HepG2 (cell line): ENCODE measurements around the gene PLPPR3. TPM values are rescaled to one million over a fixed set of nuclear protein-coding genes. Genes with fewer than 3 reads are reported as not detected.
A peak's percentile ranks its signal among the peaks of the same experiment; 100 is the strongest.

Experiments
- CAMTA2 ChIP-seq: sonication (generic); formaldehyde crosslinking; IDR thresholded peaks from 2 replicates; pipeline ENCODE4 v1.4.0; 2020; ENCODE audit warnings: mild to moderate bottlenecking, missing genetic modification reagents, borderline replicate concordance
- FOXM1 ChIP-seq: sonication (generic); formaldehyde crosslinking; IDR thresholded peaks from 2 replicates; pipeline ENCODE4 v1.5.0; 2020; ENCODE audit warnings: missing genetic modification reagents
- GPN1 ChIP-seq: sonication (generic); formaldehyde crosslinking; IDR thresholded peaks from 2 replicates; pipeline ENCODE4 v1.5.1; 2020; ENCODE audit warnings: missing genetic modification reagents, borderline replicate concordance
- HOXA3 ChIP-seq: sonication (generic); formaldehyde crosslinking; IDR thresholded peaks from 2 replicates; pipeline ENCODE4 v1.5.0; 2020; ENCODE audit warnings: missing genetic modification reagents
- IKZF4 ChIP-seq: sonication (generic); formaldehyde crosslinking; IDR thresholded peaks from 2 replicates; pipeline ENCODE4 v1.5.1; 2020; ENCODE audit warnings: borderline replicate concordance, mild to moderate bottlenecking, low read depth, missing genetic modification reagents; ENCODE audit errors: not compliant biosample characterization
- IRX3 ChIP-seq: sonication (generic); formaldehyde crosslinking; IDR thresholded peaks from 2 replicates; pipeline ENCODE4 v1.8.1; 2023; ENCODE audit warnings: mild to moderate bottlenecking, low read depth, missing genetic modification reagents, borderline replicate concordance
- KLF9 ChIP-seq: IDR thresholded peaks from 2 replicates; pipeline ENCODE4 v1.6.1; 2016; ENCODE audit warnings: low read depth
- LCORL ChIP-seq, 2 experiments: fragments of 450-650 bp in 1 of 2; sonication (generic) in 1 of 2; formaldehyde crosslinking in 1 of 2; IDR thresholded peaks; 2 replicates each; pipeline versions ENCODE4 v1.5.0 to v1.6.1; 2017 to 2020; ENCODE audit warnings: antibody characterized with exemption in 1 of 2, missing genetic modification reagents in 1 of 2
- MIER3 ChIP-seq: IDR thresholded peaks from 2 replicates; pipeline ENCODE4 v1.6.1; 2016; ENCODE audit warnings: missing compliant biosample characterization, borderline replicate concordance
- NAIF1 ChIP-seq: sonication (generic); formaldehyde crosslinking; IDR thresholded peaks from 2 replicates; pipeline ENCODE4 v1.5.0; 2020; ENCODE audit warnings: mild to moderate bottlenecking, missing genetic modification reagents, borderline replicate concordance
- NR2F6 ChIP-seq, 2 experiments: IDR thresholded peaks; 2 replicates each; pipeline ENCODE4 v1.6.1; 2016; ENCODE audit warnings: antibody characterized with exemption in 1 of 2, mild to moderate bottlenecking in 1 of 2
- PATZ1 ChIP-seq: sonication (generic); formaldehyde crosslinking; IDR thresholded peaks from 2 replicates; pipeline ENCODE4 v1.4.0; 2020; ENCODE audit warnings: missing genetic modification reagents
- SOX13 ChIP-seq, 3 experiments: fragments of 450-650 bp in 1 of 3; sonication (generic) in 1 of 3; formaldehyde crosslinking in 1 of 3; IDR thresholded peaks in 2 of 3; conservative IDR thresholded peaks in 1 of 3; 2 replicates each; pipeline versions ENCODE4 v1.5.0 to v1.6.1; 2016 to 2020; ENCODE audit warnings: antibody characterized with exemption in 1 of 3, mild to moderate bottlenecking in 1 of 3, missing compliant biosample characterization in 1 of 3, missing genetic modification reagents in 1 of 3, moderate library complexity in 1 of 3
- SP1 ChIP-seq, 2 experiments: fragments of 450-650 bp in 1 of 2; sonication (generic) in 1 of 2; formaldehyde crosslinking in 1 of 2; IDR thresholded peaks; 2 replicates each; pipeline versions ENCODE4 v1.4.0 to v1.6.1; 2016 to 2020; ENCODE audit warnings: missing genetic modification reagents in 1 of 2
- ZBTB10 ChIP-seq: sonication (generic); formaldehyde crosslinking; IDR thresholded peaks from 2 replicates; pipeline ENCODE4 v1.4.0; 2020; ENCODE audit warnings: missing genetic modification reagents, borderline replicate concordance
- ZBTB7B ChIP-seq: sonication (generic); formaldehyde crosslinking; IDR thresholded peaks from 2 replicates; pipeline ENCODE4 v1.4.0; 2020; ENCODE audit warnings: missing genetic modification reagents
- ZFX ChIP-seq: sonication (generic); formaldehyde crosslinking; IDR thresholded peaks from 2 replicates; pipeline ENCODE4 v1.4.0; 2020; ENCODE audit warnings: mild to moderate bottlenecking, low read depth, missing genetic modification reagents, moderate library complexity
- ZFY ChIP-seq: sonication (generic); formaldehyde crosslinking; IDR thresholded peaks from 2 replicates; pipeline ENCODE4 v1.4.0; 2020; ENCODE audit warnings: missing genetic modification reagents
- ZMYM3 ChIP-seq: sonication (generic); formaldehyde crosslinking; IDR thresholded peaks from 2 replicates; pipeline ENCODE4 v1.5.1; 2020; ENCODE audit warnings: mild to moderate bottlenecking, missing genetic modification reagents
- ZNF136 ChIP-seq: sonication (generic); formaldehyde crosslinking; IDR thresholded peaks from 2 replicates; pipeline ENCODE4 v1.8.1; 2022; ENCODE audit warnings: low read depth, mild to moderate bottlenecking, moderate library complexity, missing genetic modification reagents
- ZNF230 ChIP-seq: sonication (generic); formaldehyde crosslinking; IDR thresholded peaks from 2 replicates; pipeline ENCODE4 v1.4.0; 2020; ENCODE audit warnings: mild to moderate bottlenecking, missing genetic modification reagents
- ZNF3 ChIP-seq: IDR thresholded peaks from 2 replicates; pipeline ENCODE4 v1.7.0; 2017; ENCODE audit warnings: inconsistent platforms
- ZNF605 ChIP-seq: sonication (generic); formaldehyde crosslinking; IDR thresholded peaks from 2 replicates; pipeline ENCODE4 v1.8.0; 2022; ENCODE audit warnings: mild to moderate bottlenecking, missing genetic modification reagents
- ZNF761 ChIP-seq: sonication (generic); formaldehyde crosslinking; conservative IDR thresholded peaks from 2 replicates; pipeline ENCODE4 v1.4.0; 2020; ENCODE audit warnings: mild to moderate bottlenecking, missing genetic modification reagents
- polyA plus RNA-seq, 8 experiments: library from polyadenylated mRNA; depleted of rRNA in 3 of 8; stranded (reverse) in 7 of 8; unstranded in 1 of 8; fragments of >200 nt; fragmentation: Illumina TruSeq in 4 of 8; extraction: Trizol in 4 of 8; gene quantifications; 2 replicates each; pipeline versions ENCODE4 v1.2.1 to v1.2.3, GENCODE V29; 2011 to 2016; ENCODE audit warnings: low read depth in 4 of 8, missing spikeins in 1 of 8, mixed read lengths in 1 of 8; ENCODE audit not compliant: insufficient read depth in 1 of 8
- total RNA-seq, 5 experiments: library from RNA; depleted of rRNA; stranded (reverse); fragments of >200 nt; fragmentation: Illumina TruSeq; extraction: Trizol; gene quantifications; 2 replicates each; pipeline ENCODE4 v1.2.3, GENCODE V29; 2016; ENCODE audit warnings: low read depth in 1 of 5

The PLPPR3 gene
- total and polyA plus RNA-seq, 2 of the 13 experiments (the other 11 are each of a cell fraction or from before 2014, with no cell fraction given), result 0.07 to 0.16 TPM

- TF ChIP-seq ZNF230 (CRISPR knock-in tag) (no peak), ZFX (peak; percentile 28), LCORL (IDR thresholded peaks at IDR 0.05) (no peak), LCORL (CRISPR knock-in tag; IDR thresholded peaks at IDR 0.05) (0 out of 2 replicates have a peak, but pooled peaks have one; percentile 27), IRX3 (CRISPR knock-in tag) (no peak), NR2F6 (IDR thresholded peaks at IDR 0.05) (0 out of 2 replicates have a peak, but pooled peaks have one; percentile 11), NR2F6 (CRISPR knock-in tag; IDR thresholded peaks at IDR 0.05) (0 out of 2 replicates have a peak, but pooled peaks have one; percentile 8), HOXA3 (CRISPR knock-in tag) (no peak), SOX13 (IDR thresholded peaks at IDR 0.05) (no peak), SOX13 (CRISPR knock-in tag; conservative IDR thresholded peaks at IDR 0.05 in 1 of 2, IDR thresholded peaks at IDR 0.05 in 1 of 2) (0 out of 4 replicates have a peak, but pooled peaks of 1 of the 2 experiments have one; percentile 6), PATZ1 (CRISPR knock-in tag) (peak; percentile 62), ZMYM3 (CRISPR knock-in tag) (peak; percentile 55; the same call in 1 of the 2 replicates), GPN1 (CRISPR knock-in tag) (no peak), ZFY (CRISPR knock-in tag) (peak; percentile 42; the same call in 1 of the 2 replicates), ZNF136 (CRISPR knock-in tag) (0 out of 2 replicates have a peak, but pooled peaks have one; percentile 37), ZBTB10 (CRISPR knock-in tag) (no peak), NAIF1 (no peak), ZNF605 (CRISPR knock-in tag) (0 out of 2 replicates have a peak, but pooled peaks have one; percentile 23), ZBTB7B (CRISPR knock-in tag) (peak; percentile 70), CAMTA2 (CRISPR knock-in tag) (no peak), KLF9 (CRISPR knock-in tag) (no peak), FOXM1 (CRISPR knock-in tag) (no peak), SP1 (IDR thresholded peaks at IDR 0.05) (no peak), SP1 (CRISPR knock-in tag; IDR thresholded peaks at IDR 0.05) (peak; percentile 38; the same call in 1 of the 2 replicates), IKZF4 (CRISPR knock-in tag) (no peak), MIER3 (CRISPR knock-in tag) (no peak), ZNF761 (CRISPR knock-in tag) (no peak), ZNF3 (0 out of 2 replicates have a peak, but pooled peaks have one; percentile 31)
Measured at GRCh38 chr19:858868-859843, 37.4 kb upstream of the PLPPR3 start, which contains the start of gene CFD (continued).
